ENCODE data around the gene MRFAP1L1.

Gene MRFAP1L1

DNA sequence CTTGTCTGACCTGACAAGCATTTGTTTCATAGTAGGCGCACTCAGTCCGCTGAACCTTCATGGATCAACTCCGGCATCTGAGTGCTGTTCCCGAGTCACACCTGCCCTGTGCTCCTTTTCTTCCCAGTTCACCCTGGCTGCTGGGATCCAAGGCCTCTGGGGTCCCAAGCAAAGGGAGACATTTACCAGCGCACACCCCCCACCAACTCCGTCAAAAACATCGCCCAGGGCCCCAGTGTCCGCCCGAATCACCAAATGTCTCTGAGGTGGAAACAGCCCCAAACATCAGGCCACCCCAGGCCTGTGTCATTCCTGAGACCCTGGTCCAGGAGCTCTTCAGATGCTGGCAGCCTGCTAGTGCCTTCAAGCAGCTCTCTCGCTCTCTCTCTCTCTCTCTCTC, 11.5 kb upstream of the MRFAP1L1 start:
- Histone ChIP-seq H3K27me3 (ENCODE audit: control insufficient read depth, insufficient read depth, low read length) (no peaks in the 10 kb centered on the region), H3K9me3 (ENCODE audit: control insufficient read depth, low read length) (no peaks in the 10 kb centered on the region), H3K36me3 (ENCODE audit: control insufficient read depth, insufficient read depth, low read length) (no peaks in the 10 kb centered on the region), H3K4me2 (ENCODE audit: low read length) (no peak overlapping the region), H3K27ac (no peak overlapping the region), H2AFZ (no peak overlapping the region), H3K4me3 (ENCODE audit: low read depth, low read length) (no peak overlapping the region), H3K79me2 (no peaks in the 10 kb centered on the region), H3K9ac (no peak overlapping the region), H3K4me1 (no peaks in the 10 kb centered on the region)
- TF ChIP-seq, protein P1, sequence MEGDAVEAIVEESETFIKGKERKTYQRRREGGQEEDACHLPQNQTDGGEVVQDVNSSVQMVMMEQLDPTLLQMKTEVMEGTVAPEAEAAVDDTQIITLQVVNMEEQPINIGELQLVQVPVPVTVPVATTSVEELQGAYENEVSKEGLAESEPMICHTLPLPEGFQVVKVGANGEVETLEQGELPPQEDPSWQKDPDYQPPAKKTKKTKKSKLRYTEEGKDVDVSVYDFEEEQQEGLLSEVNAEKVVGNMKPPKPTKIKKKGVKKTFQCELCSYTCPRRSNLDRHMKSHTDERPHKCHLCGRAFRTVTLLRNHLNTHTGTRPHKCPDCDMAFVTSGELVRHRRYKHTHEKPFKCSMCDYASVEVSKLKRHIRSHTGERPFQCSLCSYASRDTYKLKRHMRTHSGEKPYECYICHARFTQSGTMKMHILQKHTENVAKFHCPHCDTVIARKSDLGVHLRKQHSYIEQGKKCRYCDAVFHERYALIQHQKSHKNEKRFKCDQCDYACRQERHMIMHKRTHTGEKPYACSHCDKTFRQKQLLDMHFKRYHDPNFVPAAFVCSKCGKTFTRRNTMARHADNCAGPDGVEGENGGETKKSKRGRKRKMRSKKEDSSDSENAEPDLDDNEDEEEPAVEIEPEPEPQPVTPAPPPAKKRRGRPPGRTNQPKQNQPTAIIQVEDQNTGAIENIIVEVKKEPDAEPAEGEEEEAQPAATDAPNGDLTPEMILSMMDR (IDR thresholded peaks at IDR 0.05): no peak

GRCh38 chr4:6720202-6720699, 10.6 kb upstream of the MRFAP1L1 start:
- Histone ChIP-seq H3K79me2 (no peaks in the 10 kb centered on the region), H3K4me3 (ENCODE audit: low read depth, low read length) (no peak overlapping the region), H3K4me1 (no peaks in the 10 kb centered on the region), H2AFZ (peak overlapping the region; percentile 50), H3K9me3 (ENCODE audit: control insufficient read depth, low read length) (no peaks in the 10 kb centered on the region), H3K4me2 (ENCODE audit: low read length) (no peak overlapping the region), H3K27ac (no peak overlapping the region), H3K27me3 (ENCODE audit: control insufficient read depth, insufficient read depth, low read length) (no peaks in the 10 kb centered on the region), H3K36me3 (ENCODE audit: control insufficient read depth, insufficient read depth, low read length) (no peaks in the 10 kb centered on the region), H3K9ac (no peak overlapping the region)
- TF ChIP-seq, protein P1 (IDR thresholded peaks at IDR 0.05): peak; percentile 81

DNA sequence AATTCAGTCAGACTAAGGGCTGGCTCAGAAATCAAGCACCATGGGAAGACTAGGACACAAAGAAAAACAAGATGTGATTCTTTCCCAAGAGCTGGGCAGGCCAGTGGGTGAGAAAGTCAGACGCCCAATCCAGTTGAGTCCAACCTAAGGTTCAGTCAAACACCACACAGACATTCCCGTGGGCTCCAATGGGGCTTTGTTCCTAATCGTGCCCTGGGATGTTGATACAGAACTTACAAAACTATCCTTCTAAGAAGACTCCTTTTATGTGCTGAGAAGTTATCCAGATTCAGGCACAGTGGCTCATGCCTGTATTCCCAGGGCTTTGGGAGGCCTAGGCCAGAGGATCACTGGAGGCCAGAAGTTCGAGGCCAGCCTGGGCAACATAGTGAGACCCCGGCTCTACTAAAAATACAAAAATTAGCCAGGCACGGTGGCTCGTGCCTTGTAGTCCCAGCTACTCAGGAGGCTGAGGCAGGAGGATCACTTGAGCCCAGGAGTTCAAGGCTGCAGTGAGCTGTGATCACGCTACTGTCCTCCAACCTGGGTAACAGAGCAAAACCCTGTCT, 10.0 kb upstream of the MRFAP1L1 start:
- Histone ChIP-seq H3K4me1 (no peaks in the 10 kb centered on the region), H3K36me3 (ENCODE audit: control insufficient read depth, insufficient read depth, low read length) (no peaks in the 10 kb centered on the region), H3K4me3 (ENCODE audit: low read depth, low read length) (no peak overlapping the region), H2AFZ (no peak overlapping the region), H3K9me3 (ENCODE audit: control insufficient read depth, low read length) (no peaks in the 10 kb centered on the region), H3K27ac (no peak overlapping the region), H3K9ac (no peak overlapping the region), H3K4me2 (ENCODE audit: low read length) (no peak overlapping the region), H3K79me2 (no peaks in the 10 kb centered on the region), H3K27me3 (ENCODE audit: control insufficient read depth, insufficient read depth, low read length) (no peaks in the 10 kb centered on the region)
- TF ChIP-seq, protein P1 (IDR thresholded peaks at IDR 0.05): no peak

DNA sequence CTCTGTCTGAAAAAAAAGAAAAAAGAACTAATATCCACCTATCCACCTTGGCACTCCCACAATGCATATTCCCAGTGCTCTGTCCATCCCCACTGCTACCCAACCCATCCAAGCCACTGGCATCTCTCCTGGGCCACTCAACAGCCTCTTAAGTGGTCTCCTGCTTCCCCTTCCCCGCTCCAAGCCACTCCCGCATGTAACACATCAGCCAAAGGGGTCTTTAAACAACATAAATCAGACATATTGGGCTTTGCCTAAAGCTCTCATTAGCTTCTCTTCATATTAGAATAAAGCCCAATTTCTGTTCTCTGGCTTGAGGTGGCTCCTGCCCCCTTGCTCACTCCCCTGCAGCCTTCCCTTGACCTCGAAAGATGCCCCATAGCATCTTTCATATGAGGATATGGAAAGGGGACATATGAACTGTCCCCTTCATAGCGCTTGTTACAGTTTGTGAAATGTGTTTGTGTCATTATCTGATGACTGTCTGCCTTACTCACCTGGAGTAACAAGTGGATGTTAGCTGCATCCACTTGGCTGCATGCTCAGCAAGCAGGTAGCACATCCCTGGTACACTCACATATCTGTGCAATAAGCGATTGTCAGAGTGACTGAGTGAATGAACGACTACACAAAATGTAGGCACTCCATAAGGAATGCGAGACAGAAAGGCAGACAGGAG, 9.4 kb upstream of the MRFAP1L1 start:
- Histone ChIP-seq H3K27me3 (ENCODE audit: control insufficient read depth, insufficient read depth, low read length) (no peaks in the 10 kb centered on the region), H2AFZ (no peak overlapping the region), H3K4me3 (ENCODE audit: low read depth, low read length) (no peak overlapping the region), H3K4me1 (no peaks in the 10 kb centered on the region), H3K36me3 (ENCODE audit: control insufficient read depth, insufficient read depth, low read length) (no peaks in the 10 kb centered on the region), H3K79me2 (no peaks in the 10 kb centered on the region), H3K4me2 (ENCODE audit: low read length) (no peak overlapping the region), H3K27ac (no peak overlapping the region), H3K9me3 (ENCODE audit: control insufficient read depth, low read length) (no peaks in the 10 kb centered on the region), H3K9ac (no peak overlapping the region)
- TF ChIP-seq, protein P1 (IDR thresholded peaks at IDR 0.05): no peak
